HEK293T (cell line): ENCODE measurements around the gene WNT3A.

Source experiments
- CTCF ChIA-PET: fragments of 350-600 bp; formaldehyde crosslinking; extraction: SDS; loops from one replicate; lab custom pipeline; 2021; ENCODE audit warnings: antibody characterized with exemption, inconsistent platforms; lab: Yijun Ruan, JAX
- POLR2A ChIA-PET: fragments of 350-600 bp; formaldehyde crosslinking; extraction: SDS; loops from one replicate; lab custom pipeline; 2020; ENCODE audit warnings: antibody characterized with exemption, inconsistent platforms; lab: Yijun Ruan, JAX
- DNase-seq: peaks from one replicate; pipeline ENCODE4 v3.0.0; 2012; ENCODE audit warnings: mixed read lengths; ENCODE audit errors: extremely low spot score
- CTBP1 ChIP-seq: fragments of 450-650 bp; IDR thresholded peaks from 2 replicates; pipeline ENCODE4 v1.6.1; 2016; ENCODE audit warnings: borderline replicate concordance
- ELF4 ChIP-seq: fragments of 450-650 bp; IDR thresholded peaks from 2 replicates; pipeline ENCODE4 v1.6.1; 2017; ENCODE audit warnings: antibody characterized with exemption
- FOXA1 ChIP-seq: fragments of 450-650 bp; IDR thresholded peaks from 2 replicates; pipeline ENCODE4 v1.6.1; 2016; ENCODE audit warnings: mild to moderate bottlenecking
- FOXK2 ChIP-seq: fragments of 450-650 bp; IDR thresholded peaks from 2 replicates; pipeline ENCODE4 v1.6.1; 2016; ENCODE audit warnings: mild to moderate bottlenecking
- HDGF ChIP-seq: fragments of 450-650 bp; IDR thresholded peaks from 2 replicates; pipeline ENCODE4 v1.6.1; 2017; ENCODE audit warnings: antibody characterized with exemption, borderline replicate concordance
- L3MBTL2 ChIP-seq: fragments of 450-650 bp; conservative IDR thresholded peaks from 2 replicates; pipeline ENCODE4 v1.6.1; 2016; ENCODE audit warnings: mild to moderate bottlenecking
- LEF1 ChIP-seq: fragments of 450-650 bp; IDR thresholded peaks from 2 replicates; pipeline ENCODE4 v1.6.1; 2017; ENCODE audit warnings: mild to moderate bottlenecking, borderline replicate concordance
- NFRKB ChIP-seq: fragments of 450-650 bp; IDR thresholded peaks from 2 replicates; pipeline ENCODE4 v1.6.1; 2016; ENCODE audit warnings: mild to moderate bottlenecking, moderate library complexity
- SP1 ChIP-seq: fragments of 450-650 bp; IDR thresholded peaks from 2 replicates; pipeline ENCODE4 v1.6.1; 2017
- SUZ12 ChIP-seq: fragments of 450-650 bp; IDR thresholded peaks from 2 replicates; pipeline ENCODE4 v1.6.1; 2016; ENCODE audit warnings: mild to moderate bottlenecking
- TARDBP ChIP-seq: fragments of 450-650 bp; IDR thresholded peaks from 2 replicates; pipeline ENCODE4 v1.6.1; 2016

WNT3A gene

GRCh38 chr1:228110556-228110955 lies 103.8 kb downstream of the WNT3A start:
- ChIA-PET POLR2A (interaction anchor here (0.8 to 1.2 kb wide), 5 partner anchors 24 to 55 kb away, joined by 3 read pairs; partner anchors contain the start of genes ARF1 and IBA57), CTCF (interaction anchor here (0.6 to 2.0 kb wide), 2 partner anchors 21 to 111 kb away, joined by 3 to 7 read pairs; no protein-coding TSS in a partner anchor)
- TF ChIP-seq FOXA1 = no peak
- TF ChIP-seq L3MBTL2 = no peak
- no peak for TF ChIP-seq TARDBP
- no peak for TF ChIP-seq LEF1
- TF ChIP-seq ELF4 = no peak
- TF ChIP-seq SUZ12 = no peak
- no peak for TF ChIP-seq FOXK2
- no peak for TF ChIP-seq CTBP1
- no peak for TF ChIP-seq SP1
- TF ChIP-seq NFRKB = no peak
- no peak for TF ChIP-seq HDGF
- DNase-seq = no peak
